B cell (primary cell): ENCODE measurements around the gene MRPL41. TPM values are rescaled to one million over a fixed set of nuclear protein-coding genes. Genes with fewer than 3 reads are reported as not detected.

ENCODE experiments used
- ATAC-seq: fragments of 200-7000 bp; cut with Tn5 transposase; one replicate; pipeline ENCODE4 v1.10.0; 2021; ENCODE audit warnings: low read depth, mild to moderate bottlenecking, moderate number of reproducible peaks, moderate library complexity
- CTCF ChIA-PET: fragments of 350-600 bp; sonication (Branson Sonifier 250); formaldehyde crosslinking; loops from one replicate; lab custom pipeline; 2021; ENCODE audit warnings: antibody characterized with exemption, inconsistent platforms; lab: Charles Lee
- POLR2A ChIA-PET: fragments of 350-600 bp; sonication (Branson Sonifier 250); formaldehyde crosslinking; loops from one replicate; lab custom pipeline; 2021; ENCODE audit warnings: antibody characterized with exemption; lab: Charles Lee
- DNase-seq: peaks from one replicate; pipeline ENCODE4 v3.0.0; 2013
- H2AFZ ChIP-seq: 2 replicates; pipeline ENCODE4 v1.6.1; 2012; ENCODE audit warnings: mild to moderate bottlenecking, low read depth, low read length; ENCODE audit not compliant: insufficient read depth, poor library complexity, severe bottlenecking
- H3K27ac ChIP-seq, 2 donors: 1 replicate in 1 of 2; 2 replicates in 1 of 2; pipeline ENCODE4 v1.5.1; 2012 to 2013; ENCODE audit warnings: low read length in 2 of 2, mild to moderate bottlenecking in 2 of 2, moderate library complexity in 1 of 2
- H3K27me3 ChIP-seq, 4 experiments: fragments of 200-600 bp in 1 of 4; sonication (generic) in 1 of 4; replicated peaks in 1 of 4; 1 replicate in 2 of 4; 2 replicates in 2 of 4; pipeline versions ENCODE4 v1.6.1 to v1.7.0; 2013 to 2016; ENCODE audit warnings: low read length in 3 of 4, mild to moderate bottlenecking in 2 of 4, mixed read lengths in 1 of 4, moderate library complexity in 1 of 4; ENCODE audit not compliant: insufficient read depth in 4 of 4, control insufficient read depth in 3 of 4; ENCODE audit errors: control extremely low read depth in 1 of 4
- H3K36me3 ChIP-seq, 2 experiments: replicated peaks in 1 of 2; 1 replicate in 1 of 2; 2 replicates in 1 of 2; pipeline versions ENCODE4 v1.6.1 to v1.7.1; 2013; ENCODE audit warnings: low read length in 1 of 2; ENCODE audit not compliant: insufficient read depth in 2 of 2, control insufficient read depth in 1 of 2; ENCODE audit errors: control extremely low read depth in 1 of 2, extremely low read depth in 1 of 2
- H3K4me1 ChIP-seq, 2 donors: fragments of 200-600 bp in 1 of 2; sonication (generic) in 1 of 2; 1 replicate in 1 of 2; 2 replicates in 1 of 2; pipeline versions ENCODE4 v1.5.1 to v1.6.1; 2013 to 2017; ENCODE audit warnings: low read length in 2 of 2; ENCODE audit not compliant: control insufficient read depth in 2 of 2, insufficient read depth in 2 of 2
- H3K4me2 ChIP-seq: replicated peaks from 2 replicates; pipeline ENCODE3; 2012; ENCODE audit warnings: mild to moderate bottlenecking, low read depth, low read length; ENCODE audit not compliant: poor library complexity, severe bottlenecking
- H3K4me3 ChIP-seq, 5 experiments: fragments of 200-600 bp in 1 of 5; sonication (generic) in 1 of 5; 1 replicate in 3 of 5; 2 replicates in 2 of 5; pipeline versions ENCODE4 v1.5.1 to v1.7.0; 2011 to 2016; ENCODE audit warnings: low read length in 4 of 5, mild to moderate bottlenecking in 4 of 5, low read depth in 2 of 5, control low read depth in 1 of 5, moderate library complexity in 1 of 5; ENCODE audit not compliant: insufficient read depth in 1 of 5; ENCODE audit errors: control extremely low read depth in 1 of 5, extremely low read depth in 1 of 5
- H3K79me2 ChIP-seq: fragments of 200-600 bp; sonication (generic); one replicate; pipeline ENCODE4 v1.6.0; 2016; ENCODE audit warnings: low read length; ENCODE audit not compliant: control insufficient read depth, insufficient read depth
- H3K9ac ChIP-seq: fragments of 200-600 bp; sonication (generic); 2 replicates; pipeline ENCODE4 v1.6.1; 2017; ENCODE audit warnings: mild to moderate bottlenecking, low read length, moderate library complexity
- H3K9me3 ChIP-seq, 3 donors: one replicate each; pipeline versions ENCODE4 v1.6.1 to v1.7.1; 2013; ENCODE audit warnings: low read length in 2 of 3; ENCODE audit not compliant: control insufficient read depth in 2 of 3, insufficient read depth in 1 of 3; ENCODE audit errors: control extremely low read depth in 1 of 3
- H4K20me1 ChIP-seq: 2 replicates; pipeline ENCODE4 v1.6.0; 2012; ENCODE audit warnings: mild to moderate bottlenecking, low read length; ENCODE audit not compliant: insufficient read depth, control insufficient read depth, poor library complexity, severe bottlenecking
- H3K27ac Mint-ChIP-seq: one replicate; pipeline ENCODE4 v1.8.0; 2021; ENCODE audit warnings: mixed read lengths
- H3K27me3 Mint-ChIP-seq: one replicate; pipeline ENCODE4 v1.8.0; 2021; ENCODE audit warnings: mixed read lengths
- H3K4me1 Mint-ChIP-seq: one replicate; pipeline ENCODE4 v1.8.0; 2021; ENCODE audit warnings: mixed read lengths
- H3K4me3 Mint-ChIP-seq: one replicate; pipeline ENCODE4 v1.8.0; 2021; ENCODE audit warnings: mixed read lengths
- H3K9me3 Mint-ChIP-seq: one replicate; pipeline ENCODE4 v1.8.0; 2022; ENCODE audit warnings: mixed read lengths; ENCODE audit not compliant: insufficient read depth
- EZH2 ChIP-seq: IDR thresholded peaks from 2 replicates; pipeline ENCODE4 v1.6.1; 2012; ENCODE audit warnings: borderline replicate concordance, low read depth, mild to moderate bottlenecking, moderate library complexity, low read length; ENCODE audit not compliant: insufficient read depth, poor library complexity, severe bottlenecking
- WGBS: methylation state at CpG from one replicate; pipeline ENCODE4 v1.1.5; 2013; ENCODE audit warnings: missing lambda C conversion rate; ENCODE audit not compliant: insufficient coverage; 5-methylcytosine and 5-hydroxymethylcytosine counted together
- intact Hi-C: fragments of 100-400 bp; cut with micrococcal nuclease; formaldehyde crosslinking; loops from one replicate; pipeline ENCODE4 v1.10.0; 2022
- polyA plus RNA-seq: library from polyadenylated mRNA; depleted of rRNA; stranded (reverse); fragments of >200 nt; gene quantifications from 2 replicates; pipeline ENCODE4 v1.2.3, GENCODE V29; 2012
- total RNA-seq, 2 donors: library from RNA; stranded (reverse); fragments of 120-200 nt in 1 of 2; gene quantifications; 1 replicate in 1 of 2; 2 replicates in 1 of 2; pipeline versions ENCODE4 v1.2.3 to v1.2.4, GENCODE V29; 2013 to 2022
- TF ChIP-seq, protein P1 (sequence below): fragments of 200-600 bp; IDR thresholded peaks from one replicate; pipeline ENCODE4 v1.8.0; 2022; ENCODE audit warnings: antibody characterized with exemption, mild to moderate bottlenecking

The MRPL41 gene
- total and polyA plus RNA-seq, 2 donors (not counting 1 experiment from before 2014, with no cell fraction given) = 59.2 to 70.9 TPM

- H3K27me3 Mint-ChIP-seq = no peaks in the 10 kb centered on the region
- 77% methylated on average over 15 of the region's 19 CpGs for WGBS
- CTCF ChIA-PET = interaction anchor here (0.6 to 1.2 kb wide), 6 partner anchors 12 to 233 kb away, joined by 3 to 7 read pairs (median 4); partner anchors contain the start of genes MRPL41 and NRARP
These were observed 17.2 kb upstream of the MRPL41 start for GRCh38 chr9:137534256-137535119.

More at GRCh38 chr9:137534256-137535119, 17.2 kb upstream of the MRPL41 start:
- Histone ChIP-seq H3K4me3 (no peak overlapping the region), H3K36me3 (peaks cover 0 to 3% of the 10 kb centered on the region in 2 experiments), H3K9ac (no peak overlapping the region), H2AFZ (no peak overlapping the region), H3K79me2 (peaks cover 27% of the 10 kb centered on the region), H3K27ac (no peak overlapping the region), H4K20me1 (peaks cover 13% of the 10 kb centered on the region), H3K27me3 (no peaks in the 10 kb centered on the region), H3K4me1 (peaks cover 19 to 28% of the 10 kb centered on the region in 2 donors), H3K4me2 (peak overlapping the region; percentile 20), H3K9me3 (peaks cover 1 to 27% (median 8%) of the 10 kb centered on the region in 3 donors)
- ATAC-seq = peak; percentile 57
- H3K27ac Mint-ChIP-seq = peak overlapping the region; percentile 57
- peak overlapping the region; percentile 17 for H3K4me3 Mint-ChIP-seq
- peaks cover 4% of the 10 kb centered on the region for H3K9me3 Mint-ChIP-seq
- peak; percentile 52 for DNase-seq
- intact Hi-C loops = loop anchor here (10.0 kb wide), 1 partner anchor 240 kb away; no protein-coding TSS in a partner anchor
- no peak for TF ChIP-seq EZH2
- TF ChIP-seq, protein P1, sequence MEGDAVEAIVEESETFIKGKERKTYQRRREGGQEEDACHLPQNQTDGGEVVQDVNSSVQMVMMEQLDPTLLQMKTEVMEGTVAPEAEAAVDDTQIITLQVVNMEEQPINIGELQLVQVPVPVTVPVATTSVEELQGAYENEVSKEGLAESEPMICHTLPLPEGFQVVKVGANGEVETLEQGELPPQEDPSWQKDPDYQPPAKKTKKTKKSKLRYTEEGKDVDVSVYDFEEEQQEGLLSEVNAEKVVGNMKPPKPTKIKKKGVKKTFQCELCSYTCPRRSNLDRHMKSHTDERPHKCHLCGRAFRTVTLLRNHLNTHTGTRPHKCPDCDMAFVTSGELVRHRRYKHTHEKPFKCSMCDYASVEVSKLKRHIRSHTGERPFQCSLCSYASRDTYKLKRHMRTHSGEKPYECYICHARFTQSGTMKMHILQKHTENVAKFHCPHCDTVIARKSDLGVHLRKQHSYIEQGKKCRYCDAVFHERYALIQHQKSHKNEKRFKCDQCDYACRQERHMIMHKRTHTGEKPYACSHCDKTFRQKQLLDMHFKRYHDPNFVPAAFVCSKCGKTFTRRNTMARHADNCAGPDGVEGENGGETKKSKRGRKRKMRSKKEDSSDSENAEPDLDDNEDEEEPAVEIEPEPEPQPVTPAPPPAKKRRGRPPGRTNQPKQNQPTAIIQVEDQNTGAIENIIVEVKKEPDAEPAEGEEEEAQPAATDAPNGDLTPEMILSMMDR = peak; percentile 69
- POLR2A ChIA-PET = interaction anchor here (0.6 kb wide), 1 partner anchor 73 kb away, joined by 3 read pairs; no protein-coding TSS in a partner anchor
- peaks cover 35% of the 10 kb centered on the region for H3K4me1 Mint-ChIP-seq
